ENCODE data around the gene SMAD2.

- no peak for TF ChIP-seq CTCF (IDR thresholded peaks at IDR 0.05)
- no peak for TF ChIP-seq POLR2A (IDR thresholded peaks at IDR 0.05)
Observed at GRCh38 chr18:47978141-47978540, 47.7 kb upstream of the SMAD2 start.

All from lower leg skin (tissue), 3 donors.